HepG2 (cell line): ENCODE data around the gene S100A8.

Experiments
- POLR2AphosphoS5 ChIP-seq: IDR thresholded peaks from 2 replicates; pipeline ENCODE4 v1.6.1; 2012; ENCODE audit warnings: low read depth, low read length
- XRCC5 ChIP-seq: fragments of 200-400 bp; formaldehyde crosslinking; optimal IDR thresholded peaks from 2 replicates; pipeline ENCODE3; 2017; ENCODE audit warnings: mild to moderate bottlenecking, low read length

DNA sequence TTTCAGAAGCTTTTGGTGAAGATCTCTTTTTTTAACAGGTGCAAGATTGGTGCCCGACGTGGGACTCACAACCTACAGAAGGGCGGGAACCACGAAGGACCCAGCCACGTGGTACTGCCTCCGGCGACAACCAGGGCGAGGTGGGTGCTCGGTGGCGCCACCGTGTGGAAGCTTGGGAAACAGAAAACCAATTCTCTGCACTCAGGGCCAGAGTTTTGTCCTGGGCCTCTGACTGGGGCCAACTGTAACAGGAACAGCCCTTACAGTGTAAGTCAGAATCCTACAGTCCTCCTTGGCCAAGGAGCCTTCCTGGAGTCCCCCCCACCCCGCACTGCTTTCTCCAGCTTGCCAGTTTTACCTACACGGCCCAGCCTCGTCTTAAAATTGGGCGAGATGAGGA is 13.9 kb upstream of the S100A8 start:
- TF ChIP-seq XRCC5 (no peak), POLR2AphosphoS5 (no peak)
